GM12873 (cell line): ENCODE measurements around the gene HNRNPUL1.

Experiments used
- TF ChIP-seq, protein P1 (sequence below): IDR thresholded peaks from 2 replicates; pipeline ENCODE4 v1.5.1; 2012; ENCODE audit warnings: low read depth, mild to moderate bottlenecking, moderate library complexity, low read length, control low read depth; ENCODE audit not compliant: insufficient read depth; ENCODE audit errors: missing control alignments

HNRNPUL1 gene

DNA sequence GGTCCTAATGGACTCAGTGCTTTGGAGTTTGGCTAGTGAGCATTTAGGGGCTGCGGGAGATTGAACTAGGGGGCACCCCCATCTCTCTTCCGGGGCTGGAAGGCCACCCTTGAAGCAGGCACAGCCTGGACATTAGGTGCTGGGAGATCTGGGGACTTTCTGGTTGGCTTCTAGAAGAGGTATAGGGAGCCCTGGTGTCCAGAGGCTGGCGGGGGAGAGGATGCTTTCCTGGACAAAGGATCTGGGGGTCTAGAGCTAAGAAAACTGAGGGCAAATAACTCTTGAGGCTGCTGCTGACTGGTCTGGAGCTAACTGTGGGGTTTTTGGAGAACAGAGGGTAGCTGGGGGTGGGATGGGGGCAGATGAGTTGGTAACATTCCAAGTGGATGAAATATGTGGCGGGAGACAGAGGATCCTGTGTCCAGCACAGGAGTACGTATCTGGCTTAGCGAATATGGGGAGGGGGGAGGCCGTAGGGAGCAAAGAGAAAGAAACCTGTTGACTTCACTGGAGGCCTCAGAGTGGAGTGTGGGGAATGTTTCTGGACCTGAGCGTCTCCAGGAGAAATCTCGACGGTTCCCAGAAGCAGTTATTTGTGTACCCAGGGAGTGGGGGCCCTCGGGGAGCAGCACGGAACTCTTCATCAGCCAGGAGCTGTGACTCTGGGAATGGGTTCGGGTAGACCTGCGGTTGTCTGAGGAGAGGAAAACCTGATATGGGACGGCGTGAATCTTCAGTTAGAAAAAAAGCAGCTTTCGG lies 1.4 kb downstream of the HNRNPUL1 start:
- TF ChIP-seq, protein P1, sequence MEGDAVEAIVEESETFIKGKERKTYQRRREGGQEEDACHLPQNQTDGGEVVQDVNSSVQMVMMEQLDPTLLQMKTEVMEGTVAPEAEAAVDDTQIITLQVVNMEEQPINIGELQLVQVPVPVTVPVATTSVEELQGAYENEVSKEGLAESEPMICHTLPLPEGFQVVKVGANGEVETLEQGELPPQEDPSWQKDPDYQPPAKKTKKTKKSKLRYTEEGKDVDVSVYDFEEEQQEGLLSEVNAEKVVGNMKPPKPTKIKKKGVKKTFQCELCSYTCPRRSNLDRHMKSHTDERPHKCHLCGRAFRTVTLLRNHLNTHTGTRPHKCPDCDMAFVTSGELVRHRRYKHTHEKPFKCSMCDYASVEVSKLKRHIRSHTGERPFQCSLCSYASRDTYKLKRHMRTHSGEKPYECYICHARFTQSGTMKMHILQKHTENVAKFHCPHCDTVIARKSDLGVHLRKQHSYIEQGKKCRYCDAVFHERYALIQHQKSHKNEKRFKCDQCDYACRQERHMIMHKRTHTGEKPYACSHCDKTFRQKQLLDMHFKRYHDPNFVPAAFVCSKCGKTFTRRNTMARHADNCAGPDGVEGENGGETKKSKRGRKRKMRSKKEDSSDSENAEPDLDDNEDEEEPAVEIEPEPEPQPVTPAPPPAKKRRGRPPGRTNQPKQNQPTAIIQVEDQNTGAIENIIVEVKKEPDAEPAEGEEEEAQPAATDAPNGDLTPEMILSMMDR = no peak

DNA sequence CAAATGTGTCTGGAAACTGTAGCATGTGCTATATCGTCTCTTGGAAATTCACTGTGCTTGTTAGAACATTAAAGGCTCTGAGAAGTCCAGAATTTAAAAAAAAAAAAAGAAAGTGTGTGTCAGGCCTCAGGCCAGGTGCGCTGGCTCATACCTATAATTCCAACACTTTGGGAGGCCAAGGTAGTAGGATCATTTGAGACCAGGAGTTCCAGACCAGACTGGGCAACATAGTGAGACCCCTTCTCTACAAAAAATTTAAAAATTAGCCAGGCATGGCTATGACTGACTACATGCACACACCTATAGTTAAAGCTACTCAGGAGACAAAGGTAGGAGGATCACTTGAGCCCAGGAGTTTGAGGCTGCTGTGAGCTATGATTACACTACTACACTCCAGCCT lies 4.9 kb downstream of the HNRNPUL1 start:
- TF ChIP-seq, protein P1 = no peak

DNA sequence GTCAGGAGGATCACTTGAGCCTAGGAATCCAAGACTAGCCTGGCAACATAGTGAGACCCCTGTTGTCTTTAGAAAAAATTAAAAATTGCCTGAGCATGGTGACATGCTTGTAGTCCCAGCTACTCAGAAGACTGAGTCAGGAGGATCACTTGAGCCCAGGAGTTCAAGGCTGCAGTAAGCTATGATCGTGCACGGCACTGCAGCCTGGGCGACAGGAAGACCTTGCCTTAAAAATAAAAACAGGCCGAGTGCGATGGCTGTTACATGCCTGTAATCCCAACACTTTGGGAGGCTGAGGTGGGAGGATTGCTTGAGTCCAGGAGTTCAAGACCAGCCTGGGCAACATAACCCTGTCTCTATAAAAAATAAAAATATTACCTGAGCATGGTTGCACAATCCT lies 5.4 kb downstream of the HNRNPUL1 start:
- TF ChIP-seq, protein P1 = no peak

DNA sequence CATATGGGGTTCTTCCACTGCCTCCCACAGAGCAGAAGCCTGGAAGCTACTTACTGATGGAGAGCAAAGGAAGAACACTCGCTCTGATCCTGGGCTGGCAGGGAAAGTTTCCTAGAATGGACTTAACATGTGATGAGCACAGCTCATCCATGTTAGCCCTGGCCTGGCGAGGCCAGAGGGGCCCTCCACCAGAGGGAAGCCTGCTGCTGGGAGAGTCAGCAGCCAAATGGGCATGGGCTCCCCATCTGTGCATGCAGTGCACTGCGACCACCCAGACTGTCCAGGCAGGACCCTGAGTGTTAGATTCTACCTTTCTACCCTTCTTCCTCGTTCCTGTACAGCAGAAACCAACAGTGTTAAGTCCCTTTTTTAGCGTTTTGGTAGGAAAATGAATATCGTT lies 8.9 kb downstream of the HNRNPUL1 start:
- TF ChIP-seq, protein P1 = no peak

DNA sequence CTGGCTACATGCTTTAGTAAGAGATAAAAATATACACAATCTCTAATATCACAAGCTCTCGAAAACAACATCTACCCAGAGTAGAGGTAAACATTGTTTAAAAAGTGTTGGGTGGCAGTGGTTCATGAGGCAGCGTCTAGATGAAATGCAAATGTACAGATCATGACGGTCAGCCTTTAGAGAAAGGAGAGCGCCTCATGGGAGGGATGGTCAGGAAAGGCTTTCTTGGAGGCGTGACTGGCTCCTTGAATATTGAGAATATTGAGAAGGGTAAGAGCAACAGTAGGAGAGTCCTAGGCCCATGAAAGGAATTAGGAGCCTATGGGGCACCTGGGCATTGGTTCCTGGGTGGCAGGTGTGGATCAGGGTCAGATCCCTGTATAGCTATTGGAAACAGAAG lies 10.6 kb downstream of the HNRNPUL1 start:
- TF ChIP-seq, protein P1 = no peak

DNA sequence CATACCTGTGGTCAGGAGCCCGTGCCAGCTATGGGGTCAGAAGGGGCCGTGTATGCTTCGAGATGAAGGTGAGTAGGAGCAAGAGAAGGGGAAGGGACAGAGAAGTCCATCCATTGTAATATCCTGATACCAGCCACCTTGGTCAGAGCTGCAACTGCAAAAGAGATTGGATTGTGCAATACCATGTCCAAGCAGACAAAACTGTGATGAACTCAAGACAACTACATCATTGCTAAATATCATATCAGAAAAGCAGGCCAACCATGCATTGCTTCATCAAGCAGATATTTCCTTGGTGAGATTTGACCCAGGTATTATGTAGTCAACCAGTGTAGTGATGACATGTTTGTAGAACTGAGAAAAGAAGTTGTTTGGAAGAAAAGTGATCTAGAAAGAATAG lies 12.1 kb downstream of the HNRNPUL1 start:
- TF ChIP-seq, protein P1 = no peak

DNA sequence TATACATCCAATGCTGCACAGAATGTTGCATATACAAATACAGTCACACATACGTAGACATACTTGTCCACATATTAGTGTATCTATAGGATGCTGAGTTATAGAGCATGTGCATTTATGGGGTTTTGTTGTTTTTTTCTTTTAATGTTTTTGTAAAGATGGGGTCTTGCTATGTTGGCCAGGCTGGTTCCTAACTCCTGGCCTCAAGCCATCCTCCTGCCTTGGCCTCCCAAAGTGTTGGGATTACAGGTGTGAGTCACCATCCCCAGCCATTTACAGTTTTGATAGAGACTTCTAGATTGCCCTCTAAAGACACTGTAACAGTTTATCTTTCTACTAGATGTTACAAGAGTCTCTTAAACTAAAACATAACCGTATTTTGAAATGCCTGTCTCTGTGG lies 14.3 kb downstream of the HNRNPUL1 start:
- TF ChIP-seq, protein P1 = no peak
